Choroid plexus epithelial cell (primary cell): ENCODE data around the gene TMEM184A.

Experiments
- DNase-seq: peaks from one replicate; pipeline ENCODE4 v3.0.0-alpha.2; 2010; ENCODE audit warnings: low read depth
- H3K4me3 ChIP-seq: 2 replicates; pipeline ENCODE4 v1.5.1; 2011; ENCODE audit warnings: low read depth, mild to moderate bottlenecking, control low read depth, low read length, moderate library complexity
- CTCF ChIP-seq: conservative IDR thresholded peaks from 2 replicates; pipeline ENCODE4 v1.5.1; 2011; ENCODE audit warnings: low read depth, mild to moderate bottlenecking, control low read depth, inconsistent platforms, low read length, moderate library complexity

Gene TMEM184A

GRCh38 chr7:1534330-1535099 is 21.5 kb downstream of the TMEM184A start:
- H3K4me3 ChIP-seq: no peak overlapping the region
- no peak for DNase-seq
- no peak for TF ChIP-seq CTCF

DNA sequence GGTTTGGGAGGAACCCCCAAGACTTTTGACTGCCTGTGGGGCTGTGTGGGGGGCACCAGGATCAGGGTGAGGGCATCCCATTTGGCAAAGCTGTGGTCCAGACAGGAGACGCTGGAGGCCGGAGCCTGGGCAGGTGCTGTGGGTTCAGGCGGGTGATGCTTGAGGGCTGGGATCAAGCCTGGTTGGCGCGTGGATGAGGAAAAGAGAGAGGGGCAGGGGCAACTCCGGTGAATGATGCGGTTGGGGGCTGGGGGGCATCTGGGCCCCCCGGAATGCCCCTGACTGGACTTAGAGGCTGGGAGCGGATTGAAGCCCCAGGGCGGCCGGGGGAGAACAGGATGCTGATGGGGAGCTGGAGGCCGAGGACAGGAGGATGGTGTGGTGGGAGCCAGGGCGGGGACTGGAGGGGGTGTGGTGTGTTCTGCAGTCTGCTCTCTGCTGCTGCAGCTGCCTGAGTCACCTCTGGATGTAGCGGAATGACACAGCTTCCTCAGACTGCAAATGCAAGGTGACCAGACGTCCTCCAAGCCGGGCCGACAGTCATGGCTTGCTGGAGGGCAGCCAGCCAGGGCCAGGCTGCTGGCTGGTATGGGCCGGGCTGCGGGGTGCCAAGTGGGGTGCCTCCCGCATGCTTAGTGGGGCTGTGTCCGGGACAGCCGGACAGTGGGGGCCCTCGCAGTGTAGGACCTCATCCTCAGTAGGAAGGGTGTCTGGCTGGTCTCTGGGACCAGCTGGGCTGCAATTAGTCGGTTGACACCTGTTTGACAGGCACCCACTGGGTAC is 22.3 kb downstream of the TMEM184A start:
- peak; percentile 84 for DNase-seq
- H3K4me3 ChIP-seq: peak overlapping the region; percentile 7
- no peak for TF ChIP-seq CTCF

DNA sequence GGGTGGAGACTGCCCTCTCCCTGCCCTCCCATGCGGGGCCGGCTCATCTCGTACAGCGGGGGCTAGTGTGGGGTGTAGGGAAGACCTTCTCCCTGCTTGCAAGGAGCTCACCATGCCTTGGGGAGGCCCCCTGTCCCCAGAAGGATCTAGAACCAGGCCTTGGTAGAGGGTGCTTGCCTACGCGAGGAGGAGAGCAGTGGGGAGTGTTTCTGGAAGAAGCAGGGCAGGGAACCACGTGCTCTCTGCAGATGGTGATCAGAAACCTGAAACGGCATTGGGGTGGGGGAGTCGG is 22.8 kb downstream of the TMEM184A start:
- H3K4me3 ChIP-seq: peak overlapping the region; percentile 74
- DNase-seq: peak; percentile 44

DNA sequence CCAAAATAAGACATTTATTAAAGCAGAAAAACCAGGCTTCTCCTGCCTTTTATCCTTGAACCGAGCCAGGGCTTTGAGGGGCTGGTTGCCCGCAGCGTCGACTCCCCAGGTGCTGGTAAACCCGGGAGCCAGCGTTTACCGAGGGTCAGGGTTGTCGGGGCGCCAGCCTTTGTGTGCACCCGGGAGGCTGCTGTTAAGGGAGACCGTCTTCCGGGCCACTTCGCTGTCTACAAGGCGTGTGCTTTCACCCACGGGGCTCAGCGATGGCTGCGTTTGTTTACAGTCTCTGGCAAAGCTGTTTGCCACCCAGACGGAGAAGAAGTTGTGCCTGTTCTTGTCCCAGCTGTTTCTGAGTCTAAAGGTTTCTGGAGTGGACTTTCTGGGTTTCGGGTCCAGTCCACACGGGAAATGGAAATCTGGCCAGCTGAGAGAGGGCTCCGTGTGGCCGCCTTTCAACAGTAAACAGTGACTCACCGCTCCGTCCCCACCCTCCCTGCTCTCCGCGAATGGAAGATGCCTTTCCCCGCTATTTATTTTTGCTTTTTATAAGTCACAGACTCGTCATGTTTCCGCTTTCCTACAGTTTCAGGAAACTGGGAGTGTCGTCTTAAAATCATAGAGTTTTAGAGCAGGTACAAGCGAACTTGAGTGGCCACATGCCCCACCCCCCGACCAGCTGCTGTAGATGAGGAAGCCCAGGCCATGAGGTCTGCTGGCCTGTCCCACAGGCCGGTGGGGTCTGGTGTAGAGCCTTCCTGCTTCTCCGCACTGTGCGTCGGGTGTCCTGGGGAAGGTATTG is 23.4 kb downstream of the TMEM184A start:
- DNase-seq: peak; percentile 93
- peak overlapping the region; percentile 74 for H3K4me3 ChIP-seq
- no peak for TF ChIP-seq CTCF

More for the DNA sequence above, 22.8 kb downstream of the TMEM184A start:
- no peak for TF ChIP-seq CTCF

GRCh38 chr7:1531979-1532455 is 24.0 kb downstream of the TMEM184A start:
- H3K4me3 ChIP-seq: peak overlapping the region; percentile 74
- peak; percentile 35 for DNase-seq
- no peak for TF ChIP-seq CTCF

- peak; percentile 58 for DNase-seq
- peak overlapping the region; percentile 74 for H3K4me3 ChIP-seq
- no peak for TF ChIP-seq CTCF
Measured at GRCh38 chr7:1531263-1531978, 24.6 kb downstream of the TMEM184A start.
